ENCODE data around the gene JAK1. TPM values are rescaled to one million over a fixed set of nuclear protein-coding genes. Genes with fewer than 3 reads are reported as not detected.
A peak's percentile ranks its signal among the peaks of the same experiment; 100 is the strongest.
"Not testable (repeated sequence)": the region's sequence is repeated elsewhere in the genome, so short reads cannot be mapped to it uniquely, and the experiment has no call there.

Gene JAK1
- total RNA-seq, 1 donor from 2014 or later = 116 TPM

DNA sequence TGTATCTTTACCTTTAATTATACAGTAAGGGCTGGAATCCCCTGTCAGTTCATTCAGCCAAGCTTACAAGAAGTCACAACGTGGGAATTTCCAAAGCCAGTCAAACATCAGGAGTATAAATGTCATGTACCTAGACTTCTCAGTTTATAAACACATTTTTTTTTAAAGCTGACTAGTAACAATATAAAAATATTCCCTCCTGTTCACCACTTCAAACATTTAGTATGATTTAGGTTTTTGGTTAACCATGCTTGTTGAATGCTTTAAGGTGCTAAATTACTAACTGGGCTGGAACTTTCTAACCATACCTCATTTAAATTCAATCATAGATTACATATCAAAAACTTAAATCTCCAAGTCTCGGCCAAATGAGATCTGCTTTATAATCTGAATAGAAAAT, 44.0 kb downstream of the JAK1 start:
- no peak for DNase-seq (ENCODE audit: low spot score)

DNA sequence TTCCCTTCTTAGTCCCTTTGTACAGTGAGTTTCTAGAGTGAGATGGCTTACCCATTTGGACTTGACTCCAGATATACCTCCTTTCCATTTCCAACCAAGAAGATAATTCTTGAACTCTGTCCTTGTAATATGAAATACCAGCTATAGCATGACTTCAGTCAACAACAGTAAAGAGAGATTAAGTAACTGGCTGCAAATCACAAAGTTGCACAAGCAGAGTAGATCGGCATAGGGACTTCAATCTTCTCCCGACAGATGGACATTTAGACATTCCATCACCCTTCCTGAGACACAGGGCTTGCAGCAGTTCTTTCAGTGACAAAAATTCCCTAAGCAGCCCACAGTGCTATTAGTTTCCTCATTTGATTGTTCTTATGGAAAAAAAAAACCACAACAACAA, 44.6 kb downstream of the JAK1 start:
- no peak for DNase-seq (ENCODE audit: low spot score)

DNA sequence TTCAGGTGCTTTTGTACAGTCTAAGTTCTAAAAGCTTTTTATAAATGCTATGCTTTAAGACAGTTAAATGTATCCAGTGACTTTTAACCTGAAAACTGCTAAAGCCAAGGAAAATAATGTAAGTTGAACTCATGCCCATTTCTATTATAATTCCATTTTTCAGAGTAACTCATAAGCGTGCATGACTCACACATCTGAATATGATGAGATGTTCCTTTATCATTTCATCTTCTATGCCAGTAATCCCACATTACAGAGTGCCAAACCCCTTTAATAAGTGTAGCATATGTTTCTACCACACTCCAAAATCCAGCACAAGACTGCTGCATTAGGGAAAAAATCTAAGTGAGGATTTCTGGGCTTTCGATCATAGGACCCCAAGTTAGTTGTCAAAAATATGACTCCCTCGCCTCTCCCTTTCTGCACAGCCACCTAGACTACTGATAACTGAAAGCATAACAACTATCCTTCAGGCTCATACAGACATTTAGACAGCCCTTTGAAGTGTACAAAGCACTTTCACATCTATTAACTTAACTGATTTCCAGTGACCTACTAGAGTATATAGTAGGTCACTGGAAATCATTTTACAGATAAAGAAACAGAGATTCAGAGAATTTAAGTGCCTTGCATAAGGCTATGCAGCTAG, 45.3 kb downstream of the JAK1 start:
- no peak for DNase-seq (ENCODE audit: low spot score)

DNA sequence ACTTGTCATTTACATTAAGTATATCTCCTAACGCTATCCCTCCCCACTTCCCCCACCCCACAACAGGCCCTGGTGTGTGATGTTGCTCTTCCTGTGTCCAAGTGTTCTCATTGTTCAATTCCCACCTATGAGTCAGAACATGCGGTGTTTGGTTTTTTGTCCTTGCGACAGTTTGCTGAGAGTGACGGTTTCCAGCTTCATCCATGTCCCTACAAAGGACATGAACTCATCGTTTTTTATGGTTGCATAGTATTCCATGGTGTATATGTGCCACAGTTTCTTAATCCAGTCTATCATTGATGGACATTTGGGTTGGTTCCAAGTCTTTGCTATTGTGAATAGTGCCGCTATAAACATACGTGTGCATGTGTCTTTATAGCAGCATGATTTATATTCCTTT, 47.2 kb downstream of the JAK1 start:
- not testable (repeated sequence) for DNase-seq (ENCODE audit: low spot score)

DNA sequence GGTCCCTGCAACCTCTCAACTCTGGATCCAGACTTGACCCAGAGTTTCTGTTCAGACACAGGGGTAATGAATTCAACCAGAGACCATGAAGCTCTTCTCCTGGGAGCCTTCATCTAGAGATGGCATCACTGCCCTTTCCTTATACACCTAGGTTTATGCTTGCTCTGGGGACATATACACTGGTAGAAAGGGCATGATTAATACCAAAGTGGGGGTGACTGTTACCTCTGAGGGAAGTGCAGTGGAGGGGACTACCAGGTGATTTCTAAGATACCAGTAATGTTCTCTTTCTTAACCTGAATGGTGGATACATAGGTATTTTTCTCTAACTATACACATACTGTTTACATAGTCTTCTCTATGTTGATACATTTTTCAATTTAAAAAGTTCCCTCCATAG, 48.4 kb downstream of the JAK1 start:
- no peak for DNase-seq (ENCODE audit: low spot score)

DNA sequence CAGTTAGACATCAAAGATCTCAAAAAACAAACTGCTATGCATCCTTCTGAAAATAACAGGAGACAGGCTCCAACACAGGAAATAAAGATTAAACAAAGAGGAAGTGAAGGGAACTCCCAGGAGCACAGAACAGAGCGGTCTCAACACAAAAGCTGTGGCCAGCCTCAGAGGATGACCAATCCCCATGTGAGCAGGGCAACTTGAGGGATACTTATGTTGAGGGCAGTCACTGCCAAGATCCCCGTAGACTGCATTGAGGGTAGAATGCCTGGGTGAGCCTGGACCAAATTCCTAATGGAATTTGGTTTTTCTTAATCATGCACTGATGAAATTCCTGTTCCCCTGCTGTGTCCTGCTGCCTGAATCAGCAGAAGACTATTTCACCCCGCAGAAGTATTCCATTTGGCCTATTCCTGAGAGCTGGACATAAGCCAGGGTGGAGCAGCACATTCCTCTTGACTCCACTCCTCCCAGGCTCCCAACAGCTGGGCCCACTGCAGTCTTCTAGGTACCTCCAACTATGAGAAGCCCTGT, 49.0 kb downstream of the JAK1 start:
- DNase-seq (ENCODE audit: low spot score) = peak; percentile 49

DNA sequence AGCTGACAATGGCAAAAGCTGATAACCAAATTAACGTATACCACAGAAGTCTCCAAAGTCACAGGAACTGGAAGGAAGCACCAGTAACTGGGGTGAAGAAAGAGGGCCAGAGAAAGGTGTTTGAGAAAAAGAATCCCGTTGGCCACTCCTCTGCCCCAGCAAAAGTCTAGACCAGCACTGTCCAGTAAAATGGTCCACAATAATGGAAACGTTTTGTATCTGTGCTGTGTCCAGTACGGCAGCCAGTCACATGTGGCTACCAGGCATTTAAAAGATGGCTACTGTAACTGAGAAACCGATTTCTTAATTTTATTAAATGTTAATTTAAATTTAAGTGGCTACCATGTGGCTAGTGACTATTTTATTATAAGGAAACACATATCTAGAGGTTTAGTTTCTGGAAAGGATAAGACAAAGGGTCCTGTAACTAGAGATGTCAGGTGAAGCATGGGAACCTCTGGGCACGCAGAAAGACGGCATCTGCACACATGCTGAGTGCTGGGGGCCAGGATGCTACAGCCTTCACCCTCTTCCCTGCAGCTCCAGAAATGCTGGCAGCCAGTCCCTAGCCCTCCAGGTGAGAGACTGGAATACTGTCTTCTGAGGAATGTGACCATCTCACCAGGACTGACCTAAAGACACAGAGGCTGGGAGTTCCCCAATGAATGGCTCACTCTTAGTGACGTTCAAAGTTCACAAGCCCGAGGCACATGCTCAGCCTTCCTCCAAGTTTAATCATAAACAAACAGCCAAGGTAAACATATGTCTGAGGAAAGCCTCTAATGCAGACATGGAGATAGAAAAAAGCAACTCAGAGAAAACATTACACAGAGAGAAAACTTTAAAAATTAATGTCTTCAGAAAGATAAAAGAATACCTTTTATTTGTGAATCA, 50.7 kb downstream of the JAK1 start:
- DNase-seq (ENCODE audit: low spot score) = peak; percentile 45

DNA sequence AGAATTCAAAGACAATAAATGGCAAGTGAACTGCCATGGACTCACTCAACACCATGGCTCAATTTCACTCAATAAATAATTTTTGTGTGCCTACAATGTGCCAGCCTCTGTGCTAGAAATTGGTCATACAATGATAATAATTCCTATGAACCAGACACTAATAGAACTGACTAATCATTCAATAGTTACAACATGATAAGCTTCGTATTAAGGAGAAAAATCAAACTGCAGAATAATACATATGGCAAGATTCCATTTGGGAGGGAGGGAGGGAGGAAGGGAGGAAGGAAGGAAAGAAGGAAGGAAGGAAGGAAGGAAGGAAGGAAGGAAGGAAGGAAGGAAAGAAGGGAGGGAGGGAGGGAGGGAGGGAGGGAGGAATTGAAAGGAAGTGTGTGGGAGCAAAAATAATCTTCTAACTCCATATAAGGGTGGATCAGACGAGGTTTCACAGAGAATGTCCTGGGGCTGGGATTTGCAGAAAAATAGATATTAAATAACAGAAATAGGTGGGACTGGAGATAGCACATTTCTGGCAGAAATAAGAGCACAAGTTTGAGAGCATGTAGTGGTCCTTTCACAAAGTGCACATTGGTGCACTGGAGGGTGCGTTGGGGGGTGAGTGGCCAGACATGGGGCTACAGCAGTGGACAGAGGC, 52.9 kb downstream of the JAK1 start:
- no peak for DNase-seq (ENCODE audit: low spot score)

DNA sequence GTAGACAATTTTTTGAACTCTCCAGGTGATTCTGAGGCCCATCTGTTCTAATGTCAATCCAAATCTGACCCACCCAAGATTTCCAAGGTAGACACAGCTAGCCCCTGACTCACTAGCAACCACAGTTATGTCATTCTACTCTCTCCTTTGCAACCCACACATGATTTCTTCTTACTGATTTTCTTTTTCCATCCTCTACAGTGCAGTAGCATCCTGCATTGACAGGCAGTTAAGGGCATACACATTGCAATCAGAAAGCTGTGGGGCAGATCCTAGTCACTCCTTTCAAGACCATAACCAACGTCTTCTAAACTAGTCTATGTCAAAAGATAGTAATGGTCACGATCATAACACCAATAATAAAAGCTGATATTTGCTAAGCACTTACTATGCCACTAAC, 54.2 kb downstream of the JAK1 start:
- DNase-seq (ENCODE audit: low spot score) = no peak

DNA sequence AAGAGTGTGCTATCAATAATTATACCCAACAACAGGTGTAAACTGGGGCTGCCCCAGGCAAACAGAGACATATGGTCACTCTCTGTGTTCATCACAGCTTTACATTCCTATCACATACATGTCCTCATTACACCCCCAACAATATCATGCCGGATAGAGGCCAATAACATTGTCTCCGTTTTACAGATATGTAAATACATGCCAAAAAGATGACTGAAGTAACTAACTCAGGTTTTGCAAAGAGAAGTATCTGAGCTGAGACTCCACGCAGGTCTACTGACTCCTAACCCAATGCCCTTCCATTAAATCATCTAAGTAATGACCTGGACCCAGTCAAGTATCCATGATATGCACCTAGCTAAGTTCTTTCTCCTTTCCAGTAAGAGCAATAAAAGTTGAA, 55.0 kb downstream of the JAK1 start:
- no peak for DNase-seq (ENCODE audit: low spot score)

DNA sequence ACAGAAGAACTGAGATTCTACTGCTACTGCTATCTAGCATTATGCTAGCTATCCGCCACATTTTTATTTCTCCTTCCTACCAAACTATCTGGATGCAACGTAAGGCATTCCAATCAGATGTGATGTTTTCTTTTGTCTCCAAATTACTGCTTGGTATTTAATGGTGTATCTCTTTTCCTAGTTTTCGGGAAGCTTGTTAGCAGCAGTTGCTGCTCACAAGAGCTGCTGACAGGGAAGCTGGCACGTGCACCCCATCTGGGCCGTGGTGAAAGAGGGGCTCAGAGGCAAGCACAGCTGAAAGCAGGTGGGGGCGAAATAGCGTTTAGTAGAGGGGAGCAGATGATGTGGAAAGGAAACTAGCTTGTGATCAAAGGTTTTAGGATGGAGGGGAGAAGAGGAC, 57.3 kb downstream of the JAK1 start:
- no peak for DNase-seq (ENCODE audit: low spot score)

DNA sequence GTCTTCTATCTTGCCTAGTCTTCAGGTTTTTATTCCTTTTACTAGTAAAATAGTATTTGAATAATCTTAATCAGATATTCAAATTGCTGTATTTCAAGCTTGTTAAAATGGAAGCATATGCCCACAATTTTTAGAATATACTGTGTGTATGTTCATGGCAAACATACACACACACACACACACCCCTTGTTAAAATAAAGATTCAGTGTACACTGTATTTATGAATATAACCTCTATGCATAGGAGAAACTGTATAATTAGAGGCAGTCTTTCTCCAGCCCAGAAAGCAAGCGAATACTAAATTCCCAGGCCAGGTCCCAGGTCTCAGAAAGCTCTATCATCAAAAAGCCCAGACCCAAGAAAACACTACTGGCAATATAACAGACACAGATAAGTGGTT, 57.8 kb downstream of the JAK1 start:
- no peak for DNase-seq (ENCODE audit: low spot score)

DNA sequence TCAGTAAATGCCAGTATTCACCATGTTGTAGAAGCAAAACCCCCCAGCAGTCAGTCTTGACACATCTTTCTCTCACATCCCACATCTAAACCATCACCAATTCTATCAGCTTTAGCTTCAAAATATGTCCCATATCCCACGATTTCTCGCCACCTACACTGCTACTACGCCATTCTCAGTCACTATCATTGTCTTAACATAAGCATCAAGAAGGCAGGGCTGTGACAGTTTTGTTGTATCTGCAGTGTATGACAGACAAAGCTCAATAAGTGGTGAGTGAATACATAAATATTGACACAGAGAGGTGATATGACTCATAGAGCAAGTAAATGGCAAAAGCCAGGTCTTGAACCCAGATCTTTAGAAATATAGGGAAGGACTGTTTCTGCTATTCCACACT, 59.9 kb downstream of the JAK1 start:
- DNase-seq (ENCODE audit: low spot score) = no peak

DNA sequence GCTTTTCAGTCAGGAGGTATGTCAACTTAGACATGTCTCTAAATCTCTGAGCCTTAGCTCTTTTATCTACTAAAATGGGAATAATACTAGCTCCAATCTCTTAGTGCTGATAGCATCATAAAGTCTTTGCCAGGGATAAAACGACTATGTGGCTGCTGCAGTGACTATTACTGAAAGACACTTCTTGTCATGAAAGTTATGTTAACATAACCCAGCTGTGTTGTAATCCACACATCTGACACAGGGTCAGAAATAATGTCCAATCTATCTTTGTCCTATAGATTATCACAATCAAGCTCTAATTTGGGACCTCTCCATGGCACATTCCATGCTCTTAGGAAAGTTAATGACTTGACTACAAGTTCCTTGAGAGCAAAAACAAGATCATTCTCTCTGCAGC, 62.8 kb downstream of the JAK1 start:
- DNase-seq (ENCODE audit: low spot score) = no peak

DNA sequence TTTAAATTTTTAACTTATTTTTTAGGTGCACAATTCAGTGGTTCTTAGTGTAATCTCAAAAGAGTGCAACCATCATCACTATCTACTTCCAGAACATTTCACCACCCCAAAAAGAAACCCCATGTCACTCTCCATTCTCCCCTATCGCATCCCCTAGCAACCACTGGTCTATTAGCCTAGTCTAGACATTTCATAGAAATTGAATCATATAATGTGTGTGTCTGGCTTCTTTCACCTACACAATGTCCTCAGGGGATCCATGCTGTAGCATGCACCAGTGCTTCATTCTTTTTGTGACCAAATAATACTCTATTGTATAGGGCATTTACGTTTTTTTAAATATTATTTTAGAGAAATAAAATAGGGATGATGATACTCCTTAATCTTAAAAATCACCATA, 64.7 kb downstream of the JAK1 start:
- no peak for DNase-seq (ENCODE audit: low spot score)

DNA sequence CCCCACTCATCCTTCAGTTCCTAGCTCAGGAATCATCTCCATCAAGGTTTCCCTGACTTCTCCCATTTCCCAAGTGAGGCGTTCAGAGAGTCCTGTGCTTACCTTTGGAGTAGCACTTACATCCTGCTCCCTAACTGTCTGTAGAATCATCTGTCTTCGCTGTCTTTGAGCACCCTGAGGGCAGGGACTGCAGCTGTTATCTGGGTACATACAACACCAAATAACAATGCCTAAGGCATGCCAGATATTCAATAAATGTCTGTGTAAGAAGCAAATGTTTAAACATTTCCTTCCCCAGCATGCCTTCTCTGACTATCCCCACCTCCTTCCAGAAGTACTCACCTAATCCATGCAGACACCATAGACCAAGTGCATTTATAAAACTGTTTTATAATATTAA, 65.4 kb downstream of the JAK1 start:
- no peak for DNase-seq (ENCODE audit: low spot score)

DNA sequence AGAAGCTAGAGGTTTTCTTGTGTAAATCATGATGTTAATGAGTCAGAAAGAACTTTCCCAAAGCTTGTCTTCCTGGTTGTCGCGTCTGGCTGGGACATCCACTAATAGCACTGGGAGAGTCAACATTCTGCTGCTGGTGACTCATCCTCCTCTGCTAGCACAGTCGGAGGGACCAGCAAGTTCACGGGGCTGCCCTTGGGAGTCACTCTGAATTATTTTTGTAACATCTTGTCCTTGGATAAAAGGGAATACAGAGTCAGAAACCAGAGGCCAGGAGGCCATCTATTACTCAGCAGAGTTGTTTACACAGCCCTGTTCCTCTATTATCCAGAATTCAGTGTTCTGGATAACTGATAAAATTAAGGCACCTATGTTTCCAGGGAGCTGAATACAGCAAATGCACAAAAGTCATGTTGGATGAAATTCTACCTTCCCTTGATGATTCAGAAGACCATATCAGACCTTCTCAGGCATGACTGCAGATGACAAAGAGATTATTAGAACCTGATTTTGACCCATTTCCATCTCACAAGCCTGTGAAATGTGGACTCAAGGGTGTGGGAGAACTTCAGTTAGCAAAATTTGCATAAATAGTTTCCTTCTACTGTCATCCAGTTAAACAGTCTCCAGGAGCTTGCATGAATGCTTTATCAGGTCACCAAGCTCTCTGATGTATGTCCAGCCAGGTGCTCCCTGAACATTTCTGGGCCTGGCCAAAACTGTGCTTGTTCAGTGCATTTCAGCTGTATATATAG, 68.1 kb downstream of the JAK1 start:
- peak; percentile 84 for DNase-seq (ENCODE audit: low spot score)

DNA sequence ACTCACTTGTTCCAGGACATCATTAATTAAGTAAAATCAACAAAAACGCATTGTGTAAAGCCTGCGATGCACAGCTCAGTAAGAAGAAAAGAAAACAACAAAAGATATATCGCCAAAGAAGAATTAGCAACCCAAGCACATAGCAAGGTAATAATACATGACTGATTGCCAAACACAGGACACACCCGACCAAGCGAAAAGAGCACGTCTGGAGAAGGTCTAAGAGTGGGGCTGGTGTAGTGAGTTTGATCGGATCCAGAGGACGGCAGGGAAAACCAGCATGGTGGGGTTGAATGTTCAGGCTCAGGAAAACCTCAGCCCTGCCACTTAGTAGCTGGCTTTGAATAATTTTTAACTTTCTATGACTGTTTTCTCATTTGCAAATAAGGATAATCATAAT, 69.8 kb downstream of the JAK1 start:
- DNase-seq (ENCODE audit: low spot score) = no peak

DNA sequence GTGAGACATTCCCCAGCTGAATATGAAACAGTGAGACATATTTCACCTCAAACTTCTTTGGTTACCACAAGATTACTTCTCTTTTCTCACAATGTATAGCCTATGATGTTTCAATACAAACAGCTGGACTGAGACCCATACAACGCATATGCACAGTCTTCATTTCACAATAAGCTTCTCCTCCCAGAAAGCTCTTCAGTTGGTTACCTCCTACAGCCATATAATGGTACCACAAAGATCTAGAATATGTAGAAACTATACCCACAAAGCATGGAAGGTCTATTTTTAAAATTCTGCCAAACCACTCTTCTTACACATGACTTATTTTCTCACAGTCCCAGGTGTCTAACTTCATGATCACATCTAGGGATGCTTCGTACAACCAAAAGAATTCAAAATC, 70.8 kb downstream of the JAK1 start:
- no peak for DNase-seq (ENCODE audit: low spot score)

DNA sequence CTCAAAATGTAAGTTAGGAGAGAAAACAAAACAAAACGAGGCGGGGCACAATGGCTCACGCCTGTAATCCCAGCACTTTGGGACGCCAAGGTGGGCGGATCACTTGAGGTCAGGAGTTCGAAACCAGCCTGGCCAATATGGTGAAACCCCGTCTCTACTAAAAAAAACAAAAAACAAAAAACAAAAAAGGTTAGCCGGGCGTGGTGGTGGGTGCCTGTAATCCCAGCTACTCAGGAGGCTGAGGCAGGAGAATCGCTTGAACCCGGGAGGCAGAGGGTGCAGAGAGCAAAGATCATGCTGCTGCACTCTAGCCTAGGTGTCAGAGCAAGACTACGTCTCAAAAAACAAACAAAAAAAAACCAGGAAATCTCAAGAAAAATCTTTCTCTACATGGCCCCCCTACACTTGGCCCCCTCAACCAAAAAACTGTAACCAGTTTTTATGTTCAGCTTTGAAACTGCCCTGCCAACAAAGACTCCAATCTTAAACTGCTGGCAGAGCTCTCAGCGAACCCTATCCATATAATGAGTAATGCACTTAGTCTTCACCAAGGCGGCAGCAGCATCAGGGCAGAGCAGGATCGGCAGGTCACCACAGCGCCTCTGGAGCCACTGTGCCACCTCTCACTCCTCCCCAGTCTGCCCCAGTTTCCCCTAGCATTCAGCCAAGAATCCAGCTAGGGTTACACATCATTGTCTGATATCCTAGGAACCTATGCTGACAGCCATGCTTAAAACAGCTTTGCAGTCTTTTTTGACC, 71.7 kb downstream of the JAK1 start:
- no peak for DNase-seq (ENCODE audit: low spot score)

DNA sequence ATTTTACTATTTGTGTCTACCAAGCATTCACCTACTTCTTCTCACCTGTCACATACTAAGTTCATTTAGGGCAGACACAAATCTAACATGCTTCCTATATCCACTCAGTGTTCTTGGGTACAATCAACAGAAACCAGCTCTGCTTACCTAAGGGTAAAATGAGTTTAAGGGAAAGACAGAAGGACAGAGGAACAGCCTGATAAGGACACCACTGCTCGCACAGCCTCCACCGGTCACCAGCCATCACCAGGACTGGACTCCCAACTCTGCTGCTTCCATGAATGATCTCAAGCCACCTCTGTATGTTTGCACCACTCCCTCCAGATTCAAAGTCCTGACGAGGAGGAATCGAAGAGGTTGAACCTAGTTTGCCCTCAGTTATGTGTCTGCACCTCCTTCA, 72.4 kb downstream of the JAK1 start:
- no peak for DNase-seq (ENCODE audit: low spot score)
